Measurements from ENCODE around the gene RNF213. TPM values are rescaled to one million over a fixed set of nuclear protein-coding genes. Genes with fewer than 3 reads are reported as not detected.

The RNF213 gene
- total and polyA plus RNA-seq, 2 of the 8 experiments (the other 6 are each of a cell fraction or from before 2014, with no cell fraction given) = 33.8 to 62.8 TPM

DNA sequence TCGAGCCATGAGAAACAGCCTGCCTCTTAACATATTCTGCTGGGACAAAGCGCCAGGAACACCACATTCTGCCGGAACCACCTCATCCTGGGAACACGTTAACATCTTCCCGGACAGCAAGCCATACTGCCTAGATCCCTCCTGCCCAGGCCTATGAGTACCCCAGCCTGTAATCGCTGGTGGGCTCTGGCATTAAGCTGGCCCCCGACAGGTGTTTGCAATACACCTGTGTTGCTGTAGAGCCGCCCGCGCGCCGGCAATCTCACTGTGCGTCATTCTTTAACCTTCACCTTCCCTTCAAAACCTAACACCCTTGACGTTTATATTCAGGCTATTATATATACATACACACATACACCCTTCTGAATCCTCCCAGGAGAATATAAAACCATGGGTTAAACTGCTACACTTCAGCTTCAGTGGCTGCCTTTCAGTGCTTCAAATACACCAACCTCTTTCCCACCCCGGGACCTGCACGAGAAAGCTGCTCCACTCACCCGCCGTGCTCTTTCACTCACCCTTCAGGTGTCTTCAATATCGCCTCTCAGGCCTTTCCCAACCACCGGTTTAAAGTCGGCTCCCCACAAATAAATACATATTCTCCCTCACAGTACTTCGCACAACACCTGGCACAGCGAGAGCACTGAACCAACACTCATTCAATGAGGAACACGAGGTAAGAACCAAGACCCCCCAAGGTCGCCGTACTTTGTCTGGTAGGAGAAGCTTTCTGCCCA, 153.3 kb downstream of the RNF213 start (continued):
- TF ChIP-seq RNF2 (IDR thresholded peaks at IDR 0.05; ENCODE audit: borderline replicate concordance, low read depth, low read length, missing control alignments, poor library complexity, severe bottlenecking) (no peak), SIN3A (conservative IDR thresholded peaks at IDR 0.05 in 1 of 2, IDR thresholded peaks at IDR 0.05 in 1 of 2; ENCODE audit: low read depth in 1 of 2, low read length in 2 of 2) (no peak)

Measured in H1 (cell line).